OCI-LY3 (cell line): ENCODE data around the gene LAMC2.
A peak's percentile ranks its signal among the peaks of the same experiment; 100 is the strongest.

Source experiments
- H2AFZ ChIP-seq: fragments of 200-600, 300-600 bp; shearing (Covaris generic); 2 replicates; pipeline ENCODE4 v1.6.0; 2014; ENCODE audit warnings: antibody characterized with exemption, low read depth, low read length
- H3K27ac ChIP-seq: fragments of 200-600, 300-600 bp; sonication (generic); 2 replicates; pipeline ENCODE4 v1.5.1; 2014; ENCODE audit warnings: mild to moderate bottlenecking, low read length, moderate library complexity, mixed read lengths
- H3K27me3 ChIP-seq: fragments of 200-600, 300-600 bp; sonication (generic); 2 replicates; pipeline ENCODE4 v1.6.1; 2014; ENCODE audit warnings: low read depth, low read length, mixed read lengths
- H3K36me3 ChIP-seq: fragments of 200-600, 300-600 bp; sonication (generic); replicated peaks from 2 replicates; pipeline ENCODE3; 2014; ENCODE audit warnings: low read depth, low read length, mixed read lengths
- H3K4me1 ChIP-seq: fragments of 300-600, 200-600 bp; sonication (generic); 2 replicates; pipeline ENCODE4 v1.6.1; 2014; ENCODE audit warnings: low read length, mixed read lengths
- H3K4me2 ChIP-seq: fragments of 200-600, 300-600 bp; sonication (generic); 2 replicates; pipeline ENCODE4 v1.6.1; 2014; ENCODE audit warnings: low read length, mixed read lengths
- H3K4me3 ChIP-seq: fragments of 300-600, 200-600 bp; sonication (generic); 2 replicates; pipeline ENCODE4 v1.5.1; 2014; ENCODE audit warnings: antibody characterized with exemption, mild to moderate bottlenecking, low read length, moderate library complexity
- H3K79me2 ChIP-seq: fragments of 300-600, 200-600 bp; shearing (Covaris generic); 2 replicates; pipeline ENCODE4 v1.6.1; 2014; ENCODE audit warnings: mild to moderate bottlenecking, low read length, mixed read lengths
- H3K9ac ChIP-seq: fragments of 300-600, 200-600 bp; shearing (Covaris generic); 2 replicates; pipeline ENCODE4 v1.6.0; 2014; ENCODE audit warnings: mild to moderate bottlenecking, low read length, moderate library complexity
- H3K9me3 ChIP-seq: fragments of 200-600, 300-600 bp; shearing (Covaris generic); 2 replicates; pipeline ENCODE4 v1.6.1; 2014; ENCODE audit warnings: low read length, mixed read lengths; ENCODE audit not compliant: insufficient read depth
- H4K20me1 ChIP-seq: fragments of 200-600, 300-600 bp; sonication (generic); 2 replicates; pipeline ENCODE4 v1.6.1; 2016; ENCODE audit warnings: low read length, mixed read lengths; ENCODE audit not compliant: insufficient read depth
- CTCF ChIP-seq: fragments of 200-600, 300-600 bp; sonication (generic); IDR thresholded peaks from 2 replicates; pipeline ENCODE4 v1.5.1; 2014; ENCODE audit warnings: antibody characterized with exemption, low read length, low read depth
- EZH2phosphoT487 ChIP-seq: fragments of 200-600 bp; shearing (Covaris generic); IDR thresholded peaks from 2 replicates; pipeline ENCODE4 v1.6.1; 2018; ENCODE audit warnings: antibody characterized with exemption, mixed run types, low read depth

LAMC2 gene

GRCh38 chr1:183212870-183213269, 26.8 kb downstream of the LAMC2 start:
- Histone ChIP-seq H3K9ac (no peak overlapping the region), H3K4me2 (no peak overlapping the region), H3K79me2 (no peaks in the 10 kb centered on the region), H3K27ac (no peak overlapping the region), H3K4me3 (no peak overlapping the region), H3K36me3 (no peaks in the 10 kb centered on the region), H4K20me1 (no peaks in the 10 kb centered on the region), H3K9me3 (no peaks in the 10 kb centered on the region), H3K27me3 (peaks cover 47% of the 10 kb centered on the region), H2AFZ (no peak overlapping the region), H3K4me1 (peaks cover 13% of the 10 kb centered on the region)
- no peak for TF ChIP-seq EZH2phosphoT487
- no peak for TF ChIP-seq CTCF

- Histone ChIP-seq H3K4me1 (peaks cover 13% of the 10 kb centered on the region), H3K4me3 (no peak overlapping the region), H3K27me3 (peaks cover 48% of the 10 kb centered on the region), H3K4me2 (peak overlapping the region; percentile 48), H3K79me2 (no peaks in the 10 kb centered on the region), H4K20me1 (no peaks in the 10 kb centered on the region), H3K27ac (no peak overlapping the region), H3K9me3 (no peaks in the 10 kb centered on the region), H3K9ac (no peak overlapping the region), H2AFZ (no peak overlapping the region), H3K36me3 (no peaks in the 10 kb centered on the region)
- TF ChIP-seq CTCF (no peak), EZH2phosphoT487 (no peak)
Observed at GRCh38 chr1:183214021-183214970, 28.2 kb downstream of the LAMC2 start.

- Histone ChIP-seq H3K4me3 (peak overlapping the region; percentile 22), H3K4me2 (peak overlapping the region; percentile 48), H4K20me1 (no peaks in the 10 kb centered on the region), H2AFZ (0 out of 2 replicates have a peak overlapping the region, but pooled peaks have one; percentile 16), H3K4me1 (peaks cover 13% of the 10 kb centered on the region), H3K36me3 (no peaks in the 10 kb centered on the region), H3K27me3 (peaks cover 56% of the 10 kb centered on the region), H3K79me2 (no peaks in the 10 kb centered on the region), H3K9ac (no peak overlapping the region), H3K27ac (no peak overlapping the region), H3K9me3 (no peaks in the 10 kb centered on the region)
- TF ChIP-seq EZH2phosphoT487 (no peak), CTCF (no peak)
Observed at GRCh38 chr1:183215076-183215720, 29.1 kb downstream of the LAMC2 start.

- Histone ChIP-seq H3K27me3 (peaks cover 58% of the 10 kb centered on the region), H3K4me1 (peaks cover 13% of the 10 kb centered on the region), H3K79me2 (no peaks in the 10 kb centered on the region), H3K4me3 (no peak overlapping the region), H3K9me3 (no peaks in the 10 kb centered on the region), H4K20me1 (no peaks in the 10 kb centered on the region), H3K27ac (no peak overlapping the region), H2AFZ (no peak overlapping the region), H3K36me3 (no peaks in the 10 kb centered on the region), H3K9ac (no peak overlapping the region), H3K4me2 (no peak overlapping the region)
- no peak for TF ChIP-seq EZH2phosphoT487
- no peak for TF ChIP-seq CTCF
Observed at GRCh38 chr1:183215936-183216335, 29.9 kb downstream of the LAMC2 start.
